GM23338 (cell line): ENCODE measurements around the gene STK38. TPM values are rescaled to one million over a fixed set of nuclear protein-coding genes. Genes with fewer than 3 reads are reported as not detected.

ENCODE experiments used
- ATAC-seq: fragments of 200-7000 bp; cut with Tn5 transposase; 3 replicates; pipeline ENCODE4 v1.9.1; 2020
- DNase-seq: peaks from one replicate; pipeline ENCODE4 v3.0.0-alpha.2; 2015; ENCODE audit warnings: low spot score
- H2AFZ ChIP-seq: fragments of 200-600 bp; sonication (generic); 2 replicates; pipeline ENCODE4 v1.8.0; 2016; ENCODE audit warnings: antibody characterized with exemption, mild to moderate bottlenecking, moderate library complexity
- H3F3A ChIP-seq: fragments of 200-600 bp; sonication (generic); replicated peaks from 2 replicates; pipeline ENCODE4 v1.8.0; 2017; ENCODE audit warnings: antibody characterized with exemption, mixed run types, low read depth
- H3K27ac ChIP-seq: fragments of 200-600 bp; sonication (generic); 2 replicates; pipeline ENCODE4 v1.6.1; 2016; ENCODE audit warnings: low read depth
- H3K27me3 ChIP-seq: fragments of 200-600 bp; sonication (generic); 2 replicates; pipeline ENCODE4 v1.8.0; 2016; ENCODE audit warnings: mild to moderate bottlenecking, mixed run types, moderate library complexity; ENCODE audit not compliant: insufficient read depth
- H3K36me3 ChIP-seq: fragments of 200-600 bp; sonication (generic); 2 replicates; pipeline ENCODE4 v1.8.0; 2016; ENCODE audit warnings: mild to moderate bottlenecking; ENCODE audit not compliant: insufficient read depth
- H3K4me1 ChIP-seq: fragments of 200-600 bp; sonication (generic); 2 replicates; pipeline ENCODE4 v1.8.0; 2016; ENCODE audit warnings: mild to moderate bottlenecking, moderate library complexity; ENCODE audit not compliant: insufficient read depth
- H3K4me2 ChIP-seq: fragments of 200-600 bp; sonication (generic); 2 replicates; pipeline ENCODE4 v1.7.1; 2017; ENCODE audit warnings: mixed run types
- H3K4me3 ChIP-seq: fragments of 200-600 bp; sonication (generic); 2 replicates; pipeline ENCODE4 v1.6.1; 2016; ENCODE audit warnings: mixed run types
- H3K79me2 ChIP-seq: fragments of 200-600 bp; sonication (generic); replicated peaks from 2 replicates; pipeline ENCODE4 v1.8.0; 2017; ENCODE audit warnings: mild to moderate bottlenecking; ENCODE audit not compliant: insufficient read depth
- H3K9me2 ChIP-seq: fragments of 200-600 bp; sonication (generic); 2 replicates; pipeline ENCODE4 v1.8.0; 2017; ENCODE audit not compliant: insufficient read depth
- H4K20me1 ChIP-seq: fragments of 200-600 bp; sonication (generic); replicated peaks from 2 replicates; pipeline ENCODE4 v1.8.0; 2017; ENCODE audit warnings: mild to moderate bottlenecking; ENCODE audit not compliant: insufficient read depth
- H3K27ac Mint-ChIP-seq: 2 replicates; pipeline ENCODE4 v1.8.0; 2020; ENCODE audit warnings: inconsistent platforms, mild to moderate bottlenecking, moderate library complexity, mixed read lengths
- H3K27me3 Mint-ChIP-seq: 3 replicates; pipeline ENCODE4 v1.8.0; 2022; ENCODE audit warnings: low read depth, mild to moderate bottlenecking, moderate library complexity, mixed read lengths, inconsistent platforms; ENCODE audit not compliant: insufficient read depth, poor library complexity
- H3K36me3 Mint-ChIP-seq: 3 replicates; pipeline ENCODE4 v1.8.0; 2021; ENCODE audit warnings: low read depth, mild to moderate bottlenecking, inconsistent platforms, moderate library complexity, mixed read lengths
- H3K4me1 Mint-ChIP-seq: 3 replicates; pipeline ENCODE4 v1.8.0; 2020; ENCODE audit warnings: mild to moderate bottlenecking, inconsistent platforms, mixed read lengths
- H3K4me3 Mint-ChIP-seq: 3 replicates; pipeline ENCODE4 v1.8.0; 2021; ENCODE audit warnings: moderate library complexity, mild to moderate bottlenecking, inconsistent platforms, mixed read lengths
- H3K9me3 Mint-ChIP-seq: 3 replicates; pipeline ENCODE4 v1.8.0; 2020; ENCODE audit warnings: moderate library complexity, mild to moderate bottlenecking, inconsistent platforms, mixed read lengths
- CREB1 ChIP-seq: fragments of 250-450 bp; sonication (Bioruptor Pico); IDR thresholded peaks from 2 replicates; pipeline ENCODE4 v1.5.0; 2020; ENCODE audit warnings: low read depth, mild to moderate bottlenecking, moderate library complexity
- CTCF ChIP-seq, 2 experiments: fragments of 200-600 bp in 1 of 2; sonication (generic) in 1 of 2; conservative IDR thresholded peaks; 2 replicates each; pipeline versions ENCODE4 v1.5.1 to v1.6.1; 2016 to 2017; ENCODE audit warnings: antibody characterized with exemption in 2 of 2, low read depth in 2 of 2, mild to moderate bottlenecking in 2 of 2, moderate library complexity in 1 of 2
- ETS1 ChIP-seq: IDR thresholded peaks from 2 replicates; pipeline ENCODE4 v1.6.1; 2016; ENCODE audit warnings: antibody characterized with exemption
- EZH2 ChIP-seq: fragments of 200-600 bp; sonication (generic); IDR thresholded peaks from one replicate; pipeline ENCODE4 v1.8.0; 2017; ENCODE audit warnings: antibody characterized with exemption, mild to moderate bottlenecking, low read depth; ENCODE audit not compliant: unreplicated experiment
- EZH2phosphoT487 ChIP-seq: fragments of 200-600 bp; sonication (generic); IDR thresholded peaks from one replicate; pipeline ENCODE4 v1.8.1; 2018; ENCODE audit warnings: antibody characterized with exemption; ENCODE audit not compliant: unreplicated experiment
- JUNB ChIP-seq: IDR thresholded peaks from one replicate; pipeline ENCODE4 v1.6.1; 2016; ENCODE audit warnings: antibody characterized with exemption; ENCODE audit not compliant: unreplicated experiment
- NANOG ChIP-seq: IDR thresholded peaks from 2 replicates; pipeline ENCODE4 v1.6.1; 2016; ENCODE audit warnings: antibody characterized with exemption, borderline replicate concordance
- POLR2AphosphoS5 ChIP-seq: IDR thresholded peaks from 2 replicates; pipeline ENCODE4 v1.6.1; 2016; ENCODE audit warnings: antibody characterized with exemption, low read depth
- STAT1 ChIP-seq: IDR thresholded peaks from one replicate; pipeline ENCODE4 v1.6.1; 2016; ENCODE audit warnings: antibody characterized with exemption; ENCODE audit not compliant: unreplicated experiment
- ZNF114 ChIP-seq: fragments of 250-450 bp; sonication (Bioruptor Pico); IDR thresholded peaks from 2 replicates; pipeline ENCODE4 v1.5.0; 2020; ENCODE audit warnings: mild to moderate bottlenecking, moderate library complexity
- ZNF331 ChIP-seq: fragments of 250-450 bp; sonication (Bioruptor Pico); IDR thresholded peaks from 2 replicates; pipeline ENCODE4 v1.5.0; 2020; ENCODE audit warnings: low read depth, mild to moderate bottlenecking, moderate library complexity
- ZNF462 ChIP-seq: fragments of 250-450 bp; sonication (Bioruptor Pico); IDR thresholded peaks from 2 replicates; pipeline ENCODE4 v1.5.0; 2020; ENCODE audit warnings: mild to moderate bottlenecking, moderate library complexity
- polyA plus RNA-seq: library from polyadenylated mRNA; unstranded; fragments of >200 nt; fragmentation: Nextera tagmentation; extraction: Ambion mirVana; gene quantifications from 2 replicates; pipeline ENCODE4 v1.2.1, GENCODE V29; 2016
- total RNA-seq: library from RNA; depleted of rRNA; stranded (reverse); fragments of >200 nt; shearing (Covaris generic); gene quantifications from 2 replicates; pipeline ENCODE4 v1.2.3, GENCODE V29; 2014
- TF ChIP-seq, protein P1 (sequence below): IDR thresholded peaks from one replicate; pipeline ENCODE4 v1.6.1; 2018; ENCODE audit warnings: antibody characterized with exemption; ENCODE audit not compliant: unreplicated experiment

The STK38 gene
- total and polyA plus RNA-seq, 2 experiments from 2014 or later: 10.8 to 17.4 TPM

- H3K4me3 ChIP-seq: no peak overlapping the region
- H3K79me2 ChIP-seq: no peaks in the 10 kb centered on the region
- H3F3A ChIP-seq: no peaks in the 10 kb centered on the region
- Mint-ChIP-seq H3K4me3 (no peak overlapping the region), H3K36me3 (no peaks in the 10 kb centered on the region), H3K9me3 (no peaks in the 10 kb centered on the region), H3K4me1 (no peaks in the 10 kb centered on the region), H3K27me3 (no peaks in the 10 kb centered on the region), H3K27ac (no peak overlapping the region)
- H2AFZ ChIP-seq: no peak overlapping the region
- no peak for TF ChIP-seq ZNF462
- TF ChIP-seq ETS1: no peak
- TF ChIP-seq EZH2: no peak
- no peak for TF ChIP-seq ZNF331 (CRISPR knock-in tag)
- TF ChIP-seq ZNF114: no peak
- no peak for TF ChIP-seq POLR2AphosphoS5
- no peak for TF ChIP-seq STAT1
- no peak for TF ChIP-seq NANOG
- no peak for TF ChIP-seq CREB1 (CRISPR knock-in tag)
- no peak for TF ChIP-seq CTCF (conservative IDR thresholded peaks at IDR 0.05; ENCODE audit: low read depth in 2 of 2)
- TF ChIP-seq EZH2phosphoT487: no peak
- TF ChIP-seq, protein P1, sequence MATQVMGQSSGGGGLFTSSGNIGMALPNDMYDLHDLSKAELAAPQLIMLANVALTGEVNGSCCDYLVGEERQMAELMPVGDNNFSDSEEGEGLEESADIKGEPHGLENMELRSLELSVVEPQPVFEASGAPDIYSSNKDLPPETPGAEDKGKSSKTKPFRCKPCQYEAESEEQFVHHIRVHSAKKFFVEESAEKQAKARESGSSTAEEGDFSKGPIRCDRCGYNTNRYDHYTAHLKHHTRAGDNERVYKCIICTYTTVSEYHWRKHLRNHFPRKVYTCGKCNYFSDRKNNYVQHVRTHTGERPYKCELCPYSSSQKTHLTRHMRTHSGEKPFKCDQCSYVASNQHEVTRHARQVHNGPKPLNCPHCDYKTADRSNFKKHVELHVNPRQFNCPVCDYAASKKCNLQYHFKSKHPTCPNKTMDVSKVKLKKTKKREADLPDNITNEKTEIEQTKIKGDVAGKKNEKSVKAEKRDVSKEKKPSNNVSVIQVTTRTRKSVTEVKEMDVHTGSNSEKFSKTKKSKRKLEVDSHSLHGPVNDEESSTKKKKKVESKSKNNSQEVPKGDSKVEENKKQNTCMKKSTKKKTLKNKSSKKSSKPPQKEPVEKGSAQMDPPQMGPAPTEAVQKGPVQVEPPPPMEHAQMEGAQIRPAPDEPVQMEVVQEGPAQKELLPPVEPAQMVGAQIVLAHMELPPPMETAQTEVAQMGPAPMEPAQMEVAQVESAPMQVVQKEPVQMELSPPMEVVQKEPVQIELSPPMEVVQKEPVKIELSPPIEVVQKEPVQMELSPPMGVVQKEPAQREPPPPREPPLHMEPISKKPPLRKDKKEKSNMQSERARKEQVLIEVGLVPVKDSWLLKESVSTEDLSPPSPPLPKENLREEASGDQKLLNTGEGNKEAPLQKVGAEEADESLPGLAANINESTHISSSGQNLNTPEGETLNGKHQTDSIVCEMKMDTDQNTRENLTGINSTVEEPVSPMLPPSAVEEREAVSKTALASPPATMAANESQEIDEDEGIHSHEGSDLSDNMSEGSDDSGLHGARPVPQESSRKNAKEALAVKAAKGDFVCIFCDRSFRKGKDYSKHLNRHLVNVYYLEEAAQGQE: no peak
- TF ChIP-seq JUNB: no peak
- no peaks in the 10 kb centered on the region for H3K4me1 ChIP-seq
- no peaks in the 10 kb centered on the region for H3K36me3 ChIP-seq
- no peak for DNase-seq
- ATAC-seq: no peak
- no peak overlapping the region for H3K27ac ChIP-seq
- H3K9me2 ChIP-seq: no peaks in the 10 kb centered on the region
- H3K27me3 ChIP-seq: no peaks in the 10 kb centered on the region
- no peak overlapping the region for H3K4me2 ChIP-seq
- H4K20me1 ChIP-seq: no peaks in the 10 kb centered on the region
Observed at GRCh38 chr6:36556281-36556680, 9.0 kb upstream of the STK38 start.
